ENCODE measurements around the gene FPR1.

The FPR1 gene

GRCh38 chr19:51751655-51752054, at the start of gene FPR1:
Gene FPR1 (minus strand): TSS chr19:51751878. CDS start chr19:51746994, 4,884 bp downstream.
- DNase-seq, result no peak

- DNase-seq, result no peak
These were observed 49.0 kb upstream of the FPR1 start for GRCh38 chr19:51800473-51801244.

GRCh38 chr19:51799774-51800472, 48.2 kb upstream of the FPR1 start:
- no peak for DNase-seq

- DNase-seq, result no peak
These were observed 47.5 kb upstream of the FPR1 start for GRCh38 chr19:51799034-51799773.

- DNase-seq, result no peak
These were observed 46.4 kb upstream of the FPR1 start for GRCh38 chr19:51798062-51798461.

- no peak for DNase-seq
These were observed 45.8 kb upstream of the FPR1 start for GRCh38 chr19:51797480-51797879.

- no peak for DNase-seq
These were observed 44.6 kb upstream of the FPR1 start for GRCh38 chr19:51796195-51796679.

- DNase-seq, result no peak
These were observed 43.3 kb upstream of the FPR1 start, which contains the start of gene FPR3 for GRCh38 chr19:51794885-51795490. Gene FPR3 (plus strand): TSS chr19:51795157. CDS start chr19:51823749, 28,592 bp downstream.

- DNase-seq, result no peak
These were observed 42.3 kb upstream of the FPR1 start for GRCh38 chr19:51793994-51794393.

- DNase-seq, result no peak
These were observed 41.3 kb upstream of the FPR1 start for GRCh38 chr19:51792932-51793331.

GRCh38 chr19:51789061-51789795, 37.5 kb upstream of the FPR1 start:
- DNase-seq, result no peak

- DNase-seq, result no peak
These were observed 36.4 kb upstream of the FPR1 start for GRCh38 chr19:51788029-51788428.

- no peak for DNase-seq
These were observed 35.2 kb upstream of the FPR1 start for GRCh38 chr19:51786646-51787494.

GRCh38 chr19:51784922-51785690, 33.4 kb upstream of the FPR1 start:
- DNase-seq, result no peak

- DNase-seq, result no peak
These were observed 32.6 kb upstream of the FPR1 start for GRCh38 chr19:51784109-51784785.

GRCh38 chr19:51783372-51783771, 31.7 kb upstream of the FPR1 start:
- no peak for DNase-seq

- DNase-seq, result no peak
These were observed 30.3 kb upstream of the FPR1 start for GRCh38 chr19:51781999-51782398.

GRCh38 chr19:51780270-51780669, 28.6 kb upstream of the FPR1 start:
- no peak for DNase-seq

GRCh38 chr19:51779703-51780102, 28.0 kb upstream of the FPR1 start:
- no peak for DNase-seq

GRCh38 chr19:51779181-51779580, 27.5 kb upstream of the FPR1 start:
- no peak for DNase-seq

Measured in NCI-H1930 (cell line).